ENCODE results near the gene SLC10A6.

- TF ChIP-seq CTCF (IDR thresholded peaks at IDR 0.05) = no peak
- TF ChIP-seq CEBPB (IDR thresholded peaks at IDR 0.05) = no peak
- peak; percentile 24 for TF ChIP-seq MAFK (IDR thresholded peaks at IDR 0.05; ENCODE audit: partially characterized antibody)
- no peak for TF ChIP-seq KDM1A (IDR thresholded peaks at IDR 0.05; ENCODE audit: low read depth)
- no peak for TF ChIP-seq FOSL2 (IDR thresholded peaks at IDR 0.05)
- TF ChIP-seq FOSL2 (CRISPR knock-in tag; IDR thresholded peaks at IDR 0.05) = no peak
- no peak for TF ChIP-seq JUN (IDR thresholded peaks at IDR 0.05)
- no peak for TF ChIP-seq EP300 (IDR thresholded peaks at IDR 0.05)
- TF ChIP-seq, protein P1, sequence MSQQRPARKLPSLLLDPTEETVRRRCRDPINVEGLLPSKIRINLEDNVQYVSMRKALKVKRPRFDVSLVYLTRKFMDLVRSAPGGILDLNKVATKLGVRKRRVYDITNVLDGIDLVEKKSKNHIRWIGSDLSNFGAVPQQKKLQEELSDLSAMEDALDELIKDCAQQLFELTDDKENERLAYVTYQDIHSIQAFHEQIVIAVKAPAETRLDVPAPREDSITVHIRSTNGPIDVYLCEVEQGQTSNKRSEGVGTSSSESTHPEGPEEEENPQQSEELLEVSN (IDR thresholded peaks at IDR 0.05; ENCODE audit: borderline replicate concordance, low read depth) = no peak
- no peak for TF ChIP-seq JUNB (IDR thresholded peaks at IDR 0.05)
- TF ChIP-seq, protein P2, sequence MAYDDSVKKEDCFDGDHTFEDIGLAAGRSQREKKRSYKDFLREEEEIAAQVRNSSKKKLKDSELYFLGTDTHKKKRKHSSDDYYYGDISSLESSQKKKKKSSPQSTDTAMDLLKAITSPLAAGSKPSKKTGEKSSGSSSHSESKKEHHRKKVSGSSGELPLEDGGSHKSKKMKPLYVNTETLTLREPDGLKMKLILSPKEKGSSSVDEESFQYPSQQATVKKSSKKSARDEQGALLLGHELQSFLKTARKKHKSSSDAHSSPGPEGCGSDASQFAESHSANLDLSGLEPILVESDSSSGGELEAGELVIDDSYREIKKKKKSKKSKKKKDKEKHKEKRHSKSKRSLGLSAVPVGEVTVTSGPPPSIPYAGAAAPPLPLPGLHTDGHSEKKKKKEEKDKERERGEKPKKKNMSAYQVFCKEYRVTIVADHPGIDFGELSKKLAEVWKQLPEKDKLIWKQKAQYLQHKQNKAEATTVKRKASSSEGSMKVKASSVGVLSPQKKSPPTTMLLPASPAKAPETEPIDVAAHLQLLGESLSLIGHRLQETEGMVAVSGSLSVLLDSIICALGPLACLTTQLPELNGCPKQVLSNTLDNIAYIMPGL (CRISPR knock-in tag; IDR thresholded peaks at IDR 0.05; ENCODE audit: borderline replicate concordance) = no peak
- no peak for TF ChIP-seq ZFP36 (IDR thresholded peaks at IDR 0.05; ENCODE audit: borderline replicate concordance, partially characterized antibody)
- TF ChIP-seq BHLHE40 (IDR thresholded peaks at IDR 0.05; ENCODE audit: low read depth, low read length) = no peak
- no peak for TF ChIP-seq USF2 (IDR thresholded peaks at IDR 0.05)
- TF ChIP-seq BCL3 (IDR thresholded peaks at IDR 0.05) = no peak
Observed at GRCh38 chr4:86835677-86836076, 13.5 kb downstream of the SLC10A6 start.
